Neural progenitor cell (in vitro differentiated cells): ENCODE data around the gene TRAPPC6A.

Experiments used
- EZH2phosphoT487 ChIP-seq: fragments of 200-600 bp; sonication (generic); IDR thresholded peaks from 2 replicates; pipeline ENCODE4 v1.6.1; 2017; ENCODE audit warnings: antibody characterized with exemption
- TF ChIP-seq, protein P1 (sequence below): fragments of 200-600 bp; sonication (generic); IDR thresholded peaks from 2 replicates; pipeline ENCODE4 v1.5.1; 2017; ENCODE audit warnings: antibody characterized with exemption, mild to moderate bottlenecking

DNA sequence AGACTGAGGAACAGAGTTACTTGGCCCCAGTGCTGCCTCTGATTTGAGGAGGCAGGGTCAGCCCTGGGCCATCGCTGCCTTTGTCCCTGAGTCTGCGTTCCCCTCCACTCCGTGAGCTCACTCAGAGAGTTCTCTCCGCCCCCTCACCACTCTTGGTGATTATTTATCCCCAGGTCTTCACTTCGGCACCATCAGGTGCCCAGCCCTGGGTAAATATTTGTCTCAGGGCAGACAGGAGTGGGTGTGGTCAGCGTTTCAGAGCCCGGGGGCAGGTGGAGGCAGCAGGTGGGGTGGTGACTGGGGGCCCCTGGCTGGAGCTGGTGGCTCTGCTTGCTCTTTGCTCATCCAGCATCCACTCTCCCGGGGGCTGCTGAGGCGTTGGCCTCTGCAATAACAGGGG lies 64.4 kb downstream of the TRAPPC6A start:
- TF ChIP-seq, protein P1, sequence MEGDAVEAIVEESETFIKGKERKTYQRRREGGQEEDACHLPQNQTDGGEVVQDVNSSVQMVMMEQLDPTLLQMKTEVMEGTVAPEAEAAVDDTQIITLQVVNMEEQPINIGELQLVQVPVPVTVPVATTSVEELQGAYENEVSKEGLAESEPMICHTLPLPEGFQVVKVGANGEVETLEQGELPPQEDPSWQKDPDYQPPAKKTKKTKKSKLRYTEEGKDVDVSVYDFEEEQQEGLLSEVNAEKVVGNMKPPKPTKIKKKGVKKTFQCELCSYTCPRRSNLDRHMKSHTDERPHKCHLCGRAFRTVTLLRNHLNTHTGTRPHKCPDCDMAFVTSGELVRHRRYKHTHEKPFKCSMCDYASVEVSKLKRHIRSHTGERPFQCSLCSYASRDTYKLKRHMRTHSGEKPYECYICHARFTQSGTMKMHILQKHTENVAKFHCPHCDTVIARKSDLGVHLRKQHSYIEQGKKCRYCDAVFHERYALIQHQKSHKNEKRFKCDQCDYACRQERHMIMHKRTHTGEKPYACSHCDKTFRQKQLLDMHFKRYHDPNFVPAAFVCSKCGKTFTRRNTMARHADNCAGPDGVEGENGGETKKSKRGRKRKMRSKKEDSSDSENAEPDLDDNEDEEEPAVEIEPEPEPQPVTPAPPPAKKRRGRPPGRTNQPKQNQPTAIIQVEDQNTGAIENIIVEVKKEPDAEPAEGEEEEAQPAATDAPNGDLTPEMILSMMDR = no peak
- no peak for TF ChIP-seq EZH2phosphoT487
